Measurements from ENCODE around the gene SLC6A16.

SLC6A16 gene

GRCh38 chr19:49287141-49287770, 37.7 kb downstream of the SLC6A16 start:
- TF ChIP-seq POLR2AphosphoS5 (IDR thresholded peaks at IDR 0.05; ENCODE audit: low read depth) = no peak
- TF ChIP-seq CTCF (IDR thresholded peaks at IDR 0.05; ENCODE audit: insufficient read depth, low read length) = no peak
- no peak for TF ChIP-seq SPI1 (IDR thresholded peaks at IDR 0.05; ENCODE audit: borderline replicate concordance, low read depth)
- no peak for TF ChIP-seq GABPA (IDR thresholded peaks at IDR 0.05; ENCODE audit: low read depth)
- TF ChIP-seq, protein P1, sequence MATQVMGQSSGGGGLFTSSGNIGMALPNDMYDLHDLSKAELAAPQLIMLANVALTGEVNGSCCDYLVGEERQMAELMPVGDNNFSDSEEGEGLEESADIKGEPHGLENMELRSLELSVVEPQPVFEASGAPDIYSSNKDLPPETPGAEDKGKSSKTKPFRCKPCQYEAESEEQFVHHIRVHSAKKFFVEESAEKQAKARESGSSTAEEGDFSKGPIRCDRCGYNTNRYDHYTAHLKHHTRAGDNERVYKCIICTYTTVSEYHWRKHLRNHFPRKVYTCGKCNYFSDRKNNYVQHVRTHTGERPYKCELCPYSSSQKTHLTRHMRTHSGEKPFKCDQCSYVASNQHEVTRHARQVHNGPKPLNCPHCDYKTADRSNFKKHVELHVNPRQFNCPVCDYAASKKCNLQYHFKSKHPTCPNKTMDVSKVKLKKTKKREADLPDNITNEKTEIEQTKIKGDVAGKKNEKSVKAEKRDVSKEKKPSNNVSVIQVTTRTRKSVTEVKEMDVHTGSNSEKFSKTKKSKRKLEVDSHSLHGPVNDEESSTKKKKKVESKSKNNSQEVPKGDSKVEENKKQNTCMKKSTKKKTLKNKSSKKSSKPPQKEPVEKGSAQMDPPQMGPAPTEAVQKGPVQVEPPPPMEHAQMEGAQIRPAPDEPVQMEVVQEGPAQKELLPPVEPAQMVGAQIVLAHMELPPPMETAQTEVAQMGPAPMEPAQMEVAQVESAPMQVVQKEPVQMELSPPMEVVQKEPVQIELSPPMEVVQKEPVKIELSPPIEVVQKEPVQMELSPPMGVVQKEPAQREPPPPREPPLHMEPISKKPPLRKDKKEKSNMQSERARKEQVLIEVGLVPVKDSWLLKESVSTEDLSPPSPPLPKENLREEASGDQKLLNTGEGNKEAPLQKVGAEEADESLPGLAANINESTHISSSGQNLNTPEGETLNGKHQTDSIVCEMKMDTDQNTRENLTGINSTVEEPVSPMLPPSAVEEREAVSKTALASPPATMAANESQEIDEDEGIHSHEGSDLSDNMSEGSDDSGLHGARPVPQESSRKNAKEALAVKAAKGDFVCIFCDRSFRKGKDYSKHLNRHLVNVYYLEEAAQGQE (IDR thresholded peaks at IDR 0.05; ENCODE audit: insufficient replicate concordance, low read depth) = no peak

GRCh38 chr19:49282184-49282583, 42.8 kb downstream of the SLC6A16 start:
- Histone ChIP-seq H3K27me3 (ENCODE audit: insufficient read depth, poor library complexity, severe bottlenecking) (no peaks in the 10 kb centered on the region), H3K27ac (replicated peaks) (no peak overlapping the region), H3K4me3 (replicated peaks; ENCODE audit: insufficient read depth, low read length) (no peak overlapping the region)
- TF ChIP-seq, protein P1 (IDR thresholded peaks at IDR 0.05; ENCODE audit: insufficient replicate concordance, low read depth) = no peak
- TF ChIP-seq CTCF (IDR thresholded peaks at IDR 0.05; ENCODE audit: insufficient read depth, low read length) (no peak), GABPA (IDR thresholded peaks at IDR 0.05; ENCODE audit: low read depth) (no peak), SPI1 (IDR thresholded peaks at IDR 0.05; ENCODE audit: borderline replicate concordance, low read depth) (no peak), POLR2AphosphoS5 (IDR thresholded peaks at IDR 0.05; ENCODE audit: low read depth) (no peak)
- no peak for DNase-seq (ENCODE audit: low read depth in 1 of 2, low spot score in 1 of 2)

More at GRCh38 chr19:49287141-49287770, 37.7 kb downstream of the SLC6A16 start:
- DNase-seq (ENCODE audit: low read depth in 1 of 2, low spot score in 1 of 2) = no peak
- H3K27me3 ChIP-seq (ENCODE audit: insufficient read depth, poor library complexity, severe bottlenecking) = no peaks in the 10 kb centered on the region
- H3K4me3 ChIP-seq (replicated peaks; ENCODE audit: insufficient read depth, low read length) = no peak overlapping the region
- H3K27ac ChIP-seq (replicated peaks) = no peak overlapping the region

- no peak for DNase-seq (ENCODE audit: low read depth in 1 of 2, low spot score in 1 of 2)
- Histone ChIP-seq H3K4me3 (replicated peaks; ENCODE audit: insufficient read depth, low read length) (no peak overlapping the region), H3K27me3 (ENCODE audit: insufficient read depth, poor library complexity, severe bottlenecking) (no peaks in the 10 kb centered on the region), H3K27ac (replicated peaks) (no peak overlapping the region)
- TF ChIP-seq GABPA (IDR thresholded peaks at IDR 0.05; ENCODE audit: low read depth) (no peak), CTCF (IDR thresholded peaks at IDR 0.05; ENCODE audit: insufficient read depth, low read length) (no peak), POLR2AphosphoS5 (IDR thresholded peaks at IDR 0.05; ENCODE audit: low read depth) (no peak), SPI1 (IDR thresholded peaks at IDR 0.05; ENCODE audit: borderline replicate concordance, low read depth) (no peak)
- TF ChIP-seq, protein P1 (IDR thresholded peaks at IDR 0.05; ENCODE audit: insufficient replicate concordance, low read depth) = no peak
Measured at GRCh38 chr19:49272204-49272603, 52.8 kb downstream of the SLC6A16 start.

All from HL-60 (cell line).